Spleen (tissue), 11 donors: ENCODE measurements around the gene UBASH3A. TPM values are rescaled to one million over a fixed set of nuclear protein-coding genes. Genes with fewer than 3 reads are reported as not detected.

ENCODE experiments used
- DNase-seq: peaks from one replicate; pipeline ENCODE4 v3.0.0-alpha.2; 2020
- H3K27ac ChIP-seq, 8 donors: fragments of 200-600 bp; sonication (generic) in 7 of 8; 1 replicate in 4 of 8; 2 replicates in 4 of 8; pipeline versions ENCODE4 v1.5.0 to v1.8.0; 2016 to 2021; ENCODE audit warnings: inconsistent platforms in 4 of 8, mild to moderate bottlenecking in 4 of 8, moderate library complexity in 1 of 8
- H3K27me3 ChIP-seq, 7 donors: fragments of 200-600 bp; sonication (generic) in 6 of 7; replicated peaks in 1 of 7; 1 replicate in 4 of 7; 2 replicates in 3 of 7; pipeline versions ENCODE4 v1.5.0 to v1.8.0; 2016 to 2021; ENCODE audit warnings: inconsistent platforms in 3 of 7, mild to moderate bottlenecking in 1 of 7
- H3K36me3 ChIP-seq, 6 donors: fragments of 200-600 bp; sonication (generic) in 5 of 6; 1 replicate in 4 of 6; 2 replicates in 2 of 6; pipeline versions ENCODE4 v1.5.0 to v1.8.0; 2016 to 2021; ENCODE audit warnings: inconsistent platforms in 2 of 6
- H3K4me1 ChIP-seq, 6 donors: fragments of 200-600 bp; sonication (generic) in 5 of 6; 1 replicate in 3 of 6; 2 replicates in 3 of 6; pipeline versions ENCODE4 v1.5.0 to v1.8.0; 2016 to 2021; ENCODE audit warnings: inconsistent platforms in 3 of 6
- H3K4me3 ChIP-seq, 8 donors: fragments of 200-600 bp; sonication (generic) in 7 of 8; 1 replicate in 4 of 8; 2 replicates in 4 of 8; pipeline versions ENCODE4 v1.5.0 to v1.8.0; 2016 to 2021; ENCODE audit warnings: inconsistent platforms in 4 of 8, mild to moderate bottlenecking in 4 of 8, moderate library complexity in 2 of 8
- H3K9me3 ChIP-seq, 8 donors: fragments of 200-600 bp; sonication (generic) in 7 of 8; 1 replicate in 4 of 8; 2 replicates in 4 of 8; pipeline versions ENCODE4 v1.5.0 to v1.8.0; 2016 to 2021; ENCODE audit warnings: inconsistent platforms in 4 of 8
- CTCF ChIP-seq, 11 experiments: fragments of 200-600 bp in 7 of 11; fragments of 450-650 bp in 4 of 11; sonication (generic) in 4 of 11; IDR thresholded peaks in 8 of 11; conservative IDR thresholded peaks in 3 of 11; 1 replicate in 7 of 11; 2 replicates in 4 of 11; pipeline versions ENCODE4 v1.4.0 to v1.8.0; 2016 to 2021; ENCODE audit warnings: antibody characterized with exemption in 11 of 11, inconsistent platforms in 4 of 11, mild to moderate bottlenecking in 1 of 11
- POLR2A ChIP-seq, 3 donors: fragments of 450-650 bp; IDR thresholded peaks; one replicate each; pipeline ENCODE4 v1.5.1; 2017; ENCODE audit warnings: antibody characterized with exemption in 3 of 3, mild to moderate bottlenecking in 1 of 3
- POLR2AphosphoS5 ChIP-seq, 3 donors: sonication (generic); formaldehyde crosslinking; IDR thresholded peaks; one replicate each; pipeline ENCODE4 v1.5.1; 2017; ENCODE audit warnings: antibody characterized with exemption in 3 of 3
- WGBS, 5 donors: extraction: QIAGEN DNeasy Blood & Tissue Kit in 3 of 5; methylation state at CpG; one replicate each; pipeline versions ENCODE4 v1.1.5 to v1.1.7; 2013 to 2018; 5-methylcytosine and 5-hydroxymethylcytosine counted together
- intact Hi-C: fragments of 100-400 bp; cut with DNase I; formaldehyde crosslinking; loops from one replicate; pipeline ENCODE4 v1.15.0; 2023; ENCODE audit warnings: low total_unique reads
- polyA plus RNA-seq, 3 donors: library from polyadenylated mRNA; stranded (reverse); fragments of 200-250 nt; gene quantifications; one replicate each; pipeline ENCODE4 v1.2.1, GENCODE V29; 2013
- total RNA-seq, 7 donors: library from RNA; depleted of rRNA in 3 of 7; stranded (reverse); fragments of >200 nt in 3 of 7; fragmentation: NEBNext Ultra II Directional in 4 of 7; extraction: Animal tissue kit (Norgen Biotek cat#: 25700) in 4 of 7; gene quantifications; one replicate each; pipeline versions ENCODE4 v1.1.0 to v1.2.1, GENCODE V29; 2016 to 2021
- donor health status: healthy with polysubstance abuse.
- donor health status: DM: no; HTN: no; CAD: no; lungs with moderate emphysema.
- donor health status: DM: no; HTN: no; CAD: no.
- donor health status: Bipolar disorder and iron deficiency.
- donor health status: healthy.
- donor health status: DM: no; HTN: no; CAD: no.
- donor health status: DM: yes; HTN: yes; CAD: no.

Gene UBASH3A
- total and polyA plus RNA-seq, 10 donors, result 2.6 to 16.3 (median 10.2) TPM

GRCh38 chr21:42358261-42358660 lies 45.4 kb upstream of the UBASH3A start:
- TF ChIP-seq POLR2A (IDR thresholded peaks at IDR 0.05), result no peak
- TF ChIP-seq CTCF (IDR thresholded peaks at IDR 0.05 in 8 of 11, conservative IDR thresholded peaks at IDR 0.05 in 3 of 11), result no peak
- no peak for TF ChIP-seq POLR2AphosphoS5 (IDR thresholded peaks at IDR 0.05)
- Histone ChIP-seq H3K4me1 (no peaks in the 10 kb centered on the region), H3K27ac (no peak overlapping the region), H3K36me3 (no peaks in the 10 kb centered on the region), H3K27me3 (peaks cover 0 to 54% (median 0%) of the 10 kb centered on the region in 7 donors), H3K4me3 (no peak overlapping the region), H3K9me3 (peaks cover 0 to 47% (median 37%) of the 10 kb centered on the region in 8 donors)
- intact Hi-C loops, result no loop called here
- peak; percentile 36 for DNase-seq
- WGBS, 5 donors, result 85 to 97% (median 94%) methylated on average over 12 of the region's 12 CpGs

- peak; percentile 16 for DNase-seq
- Histone ChIP-seq H3K27me3 (peaks cover 0 to 59% (median 0%) of the 10 kb centered on the region in 7 donors), H3K9me3 (peaks cover 0 to 41% (median 35%) of the 10 kb centered on the region in 8 donors), H3K4me1 (no peaks in the 10 kb centered on the region), H3K27ac (no peak overlapping the region), H3K4me3 (no peak overlapping the region), H3K36me3 (no peaks in the 10 kb centered on the region)
- TF ChIP-seq POLR2A (IDR thresholded peaks at IDR 0.05) (no peak), POLR2AphosphoS5 (IDR thresholded peaks at IDR 0.05) (no peak)
- intact Hi-C loops, result no loop called here
- WGBS, 5 donors, result 83 to 92% (median 89%) methylated on average over 13 of the region's 13 CpGs
These were observed 44.8 kb upstream of the UBASH3A start for GRCh38 chr21:42358937-42359336.

GRCh38 chr21:42360317-42360716 lies 43.4 kb upstream of the UBASH3A start:
- WGBS, 5 donors, result 58 to 77% (median 65%) methylated on average over 2 of the region's 2 CpGs
- Histone ChIP-seq H3K4me3 (no peak overlapping the region), H3K27me3 (peaks cover 0 to 73% (median 0%) of the 10 kb centered on the region in 7 donors), H3K9me3 (peaks cover 0 to 27% (median 22%) of the 10 kb centered on the region in 8 donors), H3K4me1 (no peaks in the 10 kb centered on the region), H3K27ac (no peak overlapping the region), H3K36me3 (no peaks in the 10 kb centered on the region)
- intact Hi-C loops, result no loop called here
- TF ChIP-seq CTCF (IDR thresholded peaks at IDR 0.05 in 8 of 11, conservative IDR thresholded peaks at IDR 0.05 in 3 of 11), result peak in 1 of 11 experiments; percentile 17
- no peak for TF ChIP-seq POLR2AphosphoS5 (IDR thresholded peaks at IDR 0.05)
- DNase-seq, result peak; percentile 31

GRCh38 chr21:42361286-42361685 lies 42.4 kb upstream of the UBASH3A start:
- H3K4me3 ChIP-seq, result no peak overlapping the region
- no peaks in the 10 kb centered on the region for H3K36me3 ChIP-seq
- peaks cover 0 to 77% (median 0%) of the 10 kb centered on the region in 7 donors for H3K27me3 ChIP-seq
- peak; percentile 27 for DNase-seq
- peaks cover 0 to 17% (median 12%) of the 10 kb centered on the region in 8 donors for H3K9me3 ChIP-seq
- WGBS, 5 donors, result 48 to 68% (median 57%) methylated on average over 7 of the region's 7 CpGs
- no peaks in the 10 kb centered on the region for H3K4me1 ChIP-seq
- H3K27ac ChIP-seq, result no peak overlapping the region
- no peak for TF ChIP-seq POLR2AphosphoS5 (IDR thresholded peaks at IDR 0.05)
- no peak for TF ChIP-seq POLR2A (IDR thresholded peaks at IDR 0.05)
- no peak for TF ChIP-seq CTCF (IDR thresholded peaks at IDR 0.05 in 8 of 11, conservative IDR thresholded peaks at IDR 0.05 in 3 of 11)
- intact Hi-C loops, result no loop called here

GRCh38 chr21:42362198-42362597 lies 41.5 kb upstream of the UBASH3A start:
- Histone ChIP-seq H3K4me3 (no peak overlapping the region), H3K27ac (no peak overlapping the region), H3K36me3 (no peaks in the 10 kb centered on the region), H3K4me1 (no peaks in the 10 kb centered on the region), H3K27me3 (peaks cover 0 to 71% (median 0%) of the 10 kb centered on the region in 7 donors), H3K9me3 (peaks cover 0 to 10% (median 7%) of the 10 kb centered on the region in 8 donors)
- DNase-seq, result no peak
- intact Hi-C loops, result no loop called here
- TF ChIP-seq POLR2AphosphoS5 (IDR thresholded peaks at IDR 0.05) (no peak), CTCF (IDR thresholded peaks at IDR 0.05 in 8 of 11, conservative IDR thresholded peaks at IDR 0.05 in 3 of 11) (no peak), POLR2A (IDR thresholded peaks at IDR 0.05) (no peak)
- 77 to 89% (median 84%) methylated on average over 12 of the region's 12 CpGs for WGBS, 5 donors
